Neural progenitor cell (in vitro differentiated cells): Measurements from ENCODE around the gene PGAP3. TPM values are rescaled to one million over a fixed set of nuclear protein-coding genes. Genes with fewer than 3 reads are reported as not detected.

Experiments
- DNase-seq: peaks from one replicate; pipeline ENCODE4 v3.0.0-alpha.2; 2016; ENCODE audit warnings: low spot score
- H2AFZ ChIP-seq: fragments of 200-600 bp; sonication (generic); replicated peaks from 2 replicates; pipeline ENCODE4 v1.6.1; 2016; ENCODE audit warnings: antibody characterized with exemption
- H3F3A ChIP-seq: fragments of 200-600 bp; sonication (generic); 2 replicates; pipeline ENCODE4 v1.6.1; 2016; ENCODE audit warnings: antibody characterized with exemption, low read depth
- H3K27ac ChIP-seq: fragments of 200-600 bp; sonication (generic); 2 replicates; pipeline ENCODE4 v1.5.1; 2016; ENCODE audit warnings: mild to moderate bottlenecking
- H3K27me3 ChIP-seq: fragments of 200-600 bp; sonication (generic); 2 replicates; pipeline ENCODE4 v1.6.1; 2016; ENCODE audit warnings: mild to moderate bottlenecking, moderate library complexity
- H3K36me3 ChIP-seq: fragments of 200-600 bp; sonication (generic); 2 replicates; pipeline ENCODE4 v1.5.1; 2016
- H3K4me1 ChIP-seq: fragments of 200-600 bp; sonication (generic); 2 replicates; pipeline ENCODE4 v1.6.1; 2016; ENCODE audit warnings: mixed run types
- H3K4me2 ChIP-seq: fragments of 200-600 bp; sonication (generic); 2 replicates; pipeline ENCODE4 v1.6.1; 2016
- H3K4me3 ChIP-seq: fragments of 200-600 bp; sonication (generic); 2 replicates; pipeline ENCODE4 v1.5.1; 2016
- H3K79me2 ChIP-seq: fragments of 200-600 bp; sonication (generic); 2 replicates; pipeline ENCODE4 v1.6.1; 2016; ENCODE audit warnings: low read depth
- H3K9ac ChIP-seq: fragments of 200-600 bp; sonication (generic); 2 replicates; pipeline ENCODE4 v1.6.1; 2016
- H3K9me3 ChIP-seq: fragments of 200-600 bp; sonication (generic); 2 replicates; pipeline ENCODE4 v1.5.1; 2016; ENCODE audit warnings: low read depth
- H4K20me1 ChIP-seq: fragments of 200-600 bp; sonication (generic); 2 replicates; pipeline ENCODE4 v1.6.1; 2016; ENCODE audit warnings: low read depth
- H3K27ac Mint-ChIP-seq: 3 replicates; pipeline ENCODE4 v1.8.0; 2021; ENCODE audit warnings: mixed read lengths
- H3K27me3 Mint-ChIP-seq: 2 replicates; pipeline ENCODE4 v1.8.0; 2022; ENCODE audit warnings: low read depth, mild to moderate bottlenecking, inconsistent platforms, moderate library complexity, mixed read lengths; ENCODE audit not compliant: insufficient read depth
- H3K36me3 Mint-ChIP-seq: 3 replicates; pipeline ENCODE4 v1.8.0; 2021; ENCODE audit warnings: mixed read lengths
- H3K4me1 Mint-ChIP-seq: 3 replicates; pipeline ENCODE4 v1.8.0; 2021; ENCODE audit warnings: mixed read lengths
- H3K4me3 Mint-ChIP-seq: 3 replicates; pipeline ENCODE4 v1.8.0; 2021; ENCODE audit warnings: mild to moderate bottlenecking, moderate library complexity, mixed read lengths
- H3K9me3 Mint-ChIP-seq: 3 replicates; pipeline ENCODE4 v1.8.0; 2020; ENCODE audit warnings: mixed read lengths
- EZH2 ChIP-seq: fragments of 200-600 bp; sonication (generic); IDR thresholded peaks from 2 replicates; pipeline ENCODE4 v1.6.1; 2017; ENCODE audit warnings: antibody characterized with exemption, mild to moderate bottlenecking, moderate library complexity
- EZH2phosphoT487 ChIP-seq: fragments of 200-600 bp; sonication (generic); IDR thresholded peaks from 2 replicates; pipeline ENCODE4 v1.6.1; 2017; ENCODE audit warnings: antibody characterized with exemption
- total RNA-seq: library from RNA; depleted of rRNA; stranded (reverse); fragments of >200 nt; gene quantifications from 2 replicates; pipeline ENCODE4 v1.2.3, GENCODE V29; 2015; ENCODE audit warnings: low replicate concordance
- TF ChIP-seq, protein P1 (sequence below): fragments of 200-600 bp; sonication (generic); IDR thresholded peaks from 2 replicates; pipeline ENCODE4 v1.5.1; 2017; ENCODE audit warnings: antibody characterized with exemption, mild to moderate bottlenecking

The PGAP3 gene
- total RNA-seq, 1 donor from 2014 or later: 6.6 TPM

DNA sequence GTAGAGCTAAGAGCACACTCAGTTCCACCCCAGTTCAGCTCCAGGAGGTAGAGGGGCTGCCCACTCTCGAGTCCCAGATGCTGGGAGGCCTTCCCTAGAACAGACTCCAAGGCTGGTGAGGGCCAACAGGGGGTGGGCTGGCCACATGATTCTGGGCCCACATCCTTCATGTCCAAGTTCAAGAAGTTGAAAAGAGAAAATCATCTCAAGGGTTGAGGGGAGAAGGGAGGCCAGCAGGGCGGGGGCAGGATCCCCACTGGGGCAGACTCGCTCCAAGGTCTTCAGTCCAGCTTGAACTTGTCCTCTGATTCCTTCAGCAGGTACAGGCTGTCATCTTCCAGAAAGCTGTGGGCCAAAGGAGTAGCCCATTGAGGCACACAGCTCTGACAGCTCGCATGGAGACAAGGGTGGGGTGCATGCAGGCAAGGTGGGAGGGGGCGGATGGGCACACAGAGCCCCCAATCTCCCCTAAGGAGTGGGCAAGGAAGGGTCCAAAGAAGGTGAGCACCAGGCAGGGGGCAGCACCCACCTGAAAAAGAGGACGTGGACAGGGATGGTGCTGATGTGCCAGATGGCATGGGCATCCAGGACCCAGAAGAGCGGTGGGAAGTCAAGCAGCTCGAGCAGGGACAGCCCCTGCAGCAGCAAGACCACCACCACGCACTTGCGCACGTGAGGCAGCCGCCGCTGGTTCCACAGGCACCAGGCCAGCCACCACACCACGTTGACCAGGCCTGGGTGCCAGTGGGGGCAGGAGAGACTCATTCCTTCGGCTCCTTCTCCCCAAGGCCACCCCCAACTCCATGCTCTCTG lies 15.1 kb downstream of the PGAP3 start:
- Mint-ChIP-seq H3K27ac (no peak overlapping the region), H3K36me3 (no peaks in the 10 kb centered on the region), H3K4me1 (peaks cover 6% of the 10 kb centered on the region), H3K4me3 (peak overlapping the region; percentile 31), H3K27me3 (peaks cover 19% of the 10 kb centered on the region), H3K9me3 (no peaks in the 10 kb centered on the region)
- Histone ChIP-seq H3F3A (peaks cover 10% of the 10 kb centered on the region), H3K27me3 (peaks cover 39% of the 10 kb centered on the region), H3K4me1 (peaks cover 6% of the 10 kb centered on the region), H2AFZ (no peak overlapping the region), H4K20me1 (no peaks in the 10 kb centered on the region), H3K9ac (no peak overlapping the region), H3K27ac (no peak overlapping the region), H3K9me3 (no peaks in the 10 kb centered on the region), H3K79me2 (no peaks in the 10 kb centered on the region), H3K36me3 (no peaks in the 10 kb centered on the region), H3K4me3 (no peak overlapping the region), H3K4me2 (no peak overlapping the region)
- TF ChIP-seq EZH2phosphoT487 (no peak), EZH2 (no peak)
- TF ChIP-seq, protein P1, sequence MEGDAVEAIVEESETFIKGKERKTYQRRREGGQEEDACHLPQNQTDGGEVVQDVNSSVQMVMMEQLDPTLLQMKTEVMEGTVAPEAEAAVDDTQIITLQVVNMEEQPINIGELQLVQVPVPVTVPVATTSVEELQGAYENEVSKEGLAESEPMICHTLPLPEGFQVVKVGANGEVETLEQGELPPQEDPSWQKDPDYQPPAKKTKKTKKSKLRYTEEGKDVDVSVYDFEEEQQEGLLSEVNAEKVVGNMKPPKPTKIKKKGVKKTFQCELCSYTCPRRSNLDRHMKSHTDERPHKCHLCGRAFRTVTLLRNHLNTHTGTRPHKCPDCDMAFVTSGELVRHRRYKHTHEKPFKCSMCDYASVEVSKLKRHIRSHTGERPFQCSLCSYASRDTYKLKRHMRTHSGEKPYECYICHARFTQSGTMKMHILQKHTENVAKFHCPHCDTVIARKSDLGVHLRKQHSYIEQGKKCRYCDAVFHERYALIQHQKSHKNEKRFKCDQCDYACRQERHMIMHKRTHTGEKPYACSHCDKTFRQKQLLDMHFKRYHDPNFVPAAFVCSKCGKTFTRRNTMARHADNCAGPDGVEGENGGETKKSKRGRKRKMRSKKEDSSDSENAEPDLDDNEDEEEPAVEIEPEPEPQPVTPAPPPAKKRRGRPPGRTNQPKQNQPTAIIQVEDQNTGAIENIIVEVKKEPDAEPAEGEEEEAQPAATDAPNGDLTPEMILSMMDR: no peak
- no peak for DNase-seq

DNA sequence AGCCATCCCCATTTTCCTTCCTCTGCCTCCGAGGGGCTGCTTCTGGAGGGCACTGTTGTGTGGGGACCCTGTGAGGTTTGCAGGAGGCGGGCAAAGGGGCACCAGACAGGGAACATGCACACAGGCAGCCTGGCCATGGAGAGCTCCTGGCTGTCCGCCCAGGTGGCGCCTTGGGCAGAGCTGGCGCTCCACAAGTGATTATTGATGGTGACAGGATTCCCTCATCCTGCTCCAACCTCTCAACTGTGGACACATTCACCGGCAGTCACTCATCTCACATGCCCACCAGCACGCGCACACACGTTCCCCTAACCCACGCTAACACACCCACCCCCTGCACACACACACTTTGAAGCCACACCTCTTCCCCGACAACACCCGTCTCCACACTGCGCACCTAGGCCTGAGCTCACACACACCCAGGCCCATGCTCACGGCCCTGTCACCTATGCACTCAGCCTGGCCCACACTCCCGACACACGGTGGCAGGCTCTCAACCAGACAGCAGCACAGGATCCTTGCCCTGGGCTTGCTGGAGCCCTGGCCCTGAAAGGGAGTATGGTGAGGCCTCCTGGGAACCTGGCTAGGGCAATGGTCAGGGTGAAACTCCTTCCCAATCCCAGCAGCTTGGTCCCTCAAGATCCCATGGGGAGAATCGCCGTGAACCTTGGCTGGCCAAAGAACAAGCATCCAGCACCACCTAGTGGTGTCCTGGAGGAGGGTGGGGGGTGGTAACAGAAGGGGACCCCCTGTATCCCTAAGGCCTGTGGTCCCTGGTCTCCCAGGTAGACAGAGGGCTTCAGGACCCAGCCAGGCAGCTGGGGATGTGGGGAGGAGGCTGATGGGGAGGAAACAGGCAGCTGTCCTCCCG lies 16.0 kb downstream of the PGAP3 start:
- H4K20me1 ChIP-seq: no peaks in the 10 kb centered on the region
- peaks cover 9% of the 10 kb centered on the region for H3K4me1 ChIP-seq
- Mint-ChIP-seq H3K9me3 (no peaks in the 10 kb centered on the region), H3K36me3 (no peaks in the 10 kb centered on the region), H3K4me3 (peak overlapping the region; percentile 46), H3K27me3 (peaks cover 22% of the 10 kb centered on the region), H3K4me1 (peaks cover 8% of the 10 kb centered on the region), H3K27ac (peak overlapping the region; percentile 33)
- TF ChIP-seq, protein P1: peak; percentile 74
- TF ChIP-seq EZH2: no peak
- H3K4me3 ChIP-seq: no peak overlapping the region
- no peaks in the 10 kb centered on the region for H3K36me3 ChIP-seq
- H3K4me2 ChIP-seq: no peak overlapping the region
- no peak overlapping the region for H3K9ac ChIP-seq
- peaks cover 14% of the 10 kb centered on the region for H3F3A ChIP-seq
- H3K79me2 ChIP-seq: no peaks in the 10 kb centered on the region
- H3K27me3 ChIP-seq: peaks cover 47% of the 10 kb centered on the region
- H2AFZ ChIP-seq: no peak overlapping the region
- no peaks in the 10 kb centered on the region for H3K9me3 ChIP-seq
- H3K27ac ChIP-seq: no peak overlapping the region
- peak; percentile 79 for DNase-seq

DNA sequence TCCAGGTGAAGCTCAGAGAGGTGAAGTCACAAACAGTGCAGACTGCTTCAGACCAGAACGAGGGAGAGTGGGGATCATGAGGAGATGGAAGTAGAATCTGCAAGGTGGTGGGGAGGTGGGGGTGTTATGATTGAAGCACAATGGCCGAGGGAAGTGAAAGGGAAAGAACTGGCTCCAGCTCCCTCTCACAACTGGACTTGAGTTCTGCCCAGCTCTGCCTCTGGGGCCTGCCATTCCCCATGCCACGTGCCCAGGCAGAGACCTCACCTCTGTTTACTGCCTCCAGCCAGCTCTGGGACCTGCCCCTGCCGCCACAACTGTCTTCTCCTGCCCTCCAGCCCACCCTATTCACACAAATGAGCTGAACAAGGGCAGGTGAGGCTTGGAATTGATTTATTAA lies 17.1 kb downstream of the PGAP3 start:
- Mint-ChIP-seq H3K4me1 (peaks cover 11% of the 10 kb centered on the region), H3K9me3 (no peaks in the 10 kb centered on the region), H3K4me3 (no peak overlapping the region), H3K27me3 (peaks cover 27% of the 10 kb centered on the region), H3K36me3 (no peaks in the 10 kb centered on the region), H3K27ac (no peak overlapping the region)
- no peak overlapping the region for H2AFZ ChIP-seq
- TF ChIP-seq EZH2: no peak
- no peak for TF ChIP-seq EZH2phosphoT487
- TF ChIP-seq, protein P1: no peak
- no peak overlapping the region for H3K27ac ChIP-seq
- H3F3A ChIP-seq: peaks cover 17% of the 10 kb centered on the region
- H4K20me1 ChIP-seq: peaks cover 8% of the 10 kb centered on the region
- no peak for DNase-seq
- H3K36me3 ChIP-seq: no peaks in the 10 kb centered on the region
- H3K27me3 ChIP-seq: peaks cover 59% of the 10 kb centered on the region
- no peak overlapping the region for H3K4me2 ChIP-seq
- no peak overlapping the region for H3K4me3 ChIP-seq
- peaks cover 17% of the 10 kb centered on the region for H3K4me1 ChIP-seq
- no peaks in the 10 kb centered on the region for H3K79me2 ChIP-seq
- no peaks in the 10 kb centered on the region for H3K9me3 ChIP-seq
- no peak overlapping the region for H3K9ac ChIP-seq
